H1 (cell line): Measurements from ENCODE around the gene COTL1. TPM values are rescaled to one million over a fixed set of nuclear protein-coding genes. Genes with fewer than 3 reads are reported as not detected.

Experiments used
- BACH1 ChIP-seq: IDR thresholded peaks from 2 replicates; pipeline ENCODE4 v1.6.1; 2012; ENCODE audit warnings: low read length, improper control_type of control experiment
- HDAC2 ChIP-seq, 2 experiments: fragments of 300-600 bp in 1 of 2; sonication (generic) in 1 of 2; IDR thresholded peaks; 2 replicates each; pipeline ENCODE4 v1.6.1; 2011 to 2012; ENCODE audit warnings: low read depth in 2 of 2, low read length in 2 of 2, mild to moderate bottlenecking in 2 of 2, moderate library complexity in 2 of 2, borderline replicate concordance in 1 of 2, inconsistent platforms in 1 of 2
- polyA plus RNA-seq, 7 experiments: library from polyadenylated mRNA; depleted of rRNA in 3 of 7; stranded (reverse) in 5 of 7; unstranded in 2 of 7; fragments of >200 nt in 5 of 7; fragments of 200-250 nt in 2 of 7; gene quantifications; 1 replicate in 5 of 7; 2 replicates in 1 of 7; 4 replicates in 1 of 7; pipeline versions ENCODE4 v1.2.1 to v1.2.3, GENCODE V29; 2011 to 2013; ENCODE audit warnings: missing spikeins in 2 of 7, mixed read lengths in 2 of 7
- total RNA-seq: library from RNA; stranded (reverse); fragmentation: NEBNext Ultra II Directional; extraction: Animal tissue kit (Norgen Biotek cat#: 25700); gene quantifications from 2 replicates; pipeline ENCODE4 v1.2.1, GENCODE V29; 2021

COTL1 gene
- total and polyA plus RNA-seq, 2 of the 8 experiments (the other 6 are each of a cell fraction or from before 2014, with no cell fraction given), result 59.2 to 183 TPM

DNA sequence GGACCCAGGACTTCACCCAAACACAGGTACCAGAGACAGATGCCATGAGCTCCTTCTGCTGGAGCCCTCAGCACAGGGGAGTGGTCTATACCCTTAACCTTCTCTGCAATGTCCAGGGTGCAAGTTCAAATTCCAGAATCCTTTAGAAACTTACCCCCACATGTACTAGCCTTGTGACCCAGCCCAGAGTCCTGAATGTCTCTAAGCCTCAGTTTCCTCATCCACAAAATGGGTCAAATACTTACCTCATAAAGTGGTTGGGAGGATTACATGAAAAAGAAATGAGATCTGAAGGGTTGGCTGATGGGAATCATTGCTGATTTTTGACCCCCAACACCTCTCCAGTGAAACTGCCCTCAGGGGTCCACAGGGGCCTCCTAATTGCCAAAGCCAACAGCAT lies 21.7 kb downstream of the COTL1 start (continued):
- no peak for TF ChIP-seq BACH1
- no peak for TF ChIP-seq HDAC2 (IDR thresholded peaks at IDR 0.05; ENCODE audit: borderline replicate concordance in 1 of 2, low read depth in 2 of 2, low read length in 2 of 2)
